Neural cell (in vitro differentiated cells): Measurements from ENCODE around the gene SLC6A3. TPM values are rescaled to one million over a fixed set of nuclear protein-coding genes. Genes with fewer than 3 reads are reported as not detected.

Experiments
- H2AFZ ChIP-seq: fragments of 200-600, 300-800 bp; sonication (generic), shearing (Covaris generic); 2 replicates; pipeline ENCODE4 v1.6.0; 2014; ENCODE audit warnings: low read depth, mild to moderate bottlenecking, antibody characterized with exemption, low read length, moderate library complexity
- H3F3A ChIP-seq: fragments of 200-600 bp; shearing (Covaris generic); 2 replicates; pipeline ENCODE4 v1.6.1; 2016; ENCODE audit warnings: mild to moderate bottlenecking, moderate library complexity, mixed read lengths, antibody characterized with exemption, low read length; ENCODE audit not compliant: insufficient read depth, poor library complexity, severe bottlenecking
- H3K27ac ChIP-seq: fragments of 200-600, 300-800 bp; sonication (generic), shearing (Covaris generic); 2 replicates; pipeline ENCODE4 v1.5.1; 2014; ENCODE audit warnings: mild to moderate bottlenecking, low read length, moderate library complexity
- H3K27me3 ChIP-seq: fragments of 300-800, 200-600 bp; sonication (generic), shearing (Covaris generic); 2 replicates; pipeline ENCODE4 v1.6.0; 2014; ENCODE audit warnings: mild to moderate bottlenecking, low read depth, low read length, moderate library complexity; ENCODE audit not compliant: insufficient read depth
- H3K36me3 ChIP-seq: fragments of 300-800, 200-600 bp; sonication (generic), shearing (Covaris generic); 2 replicates; pipeline ENCODE4 v1.5.1; 2014; ENCODE audit warnings: mild to moderate bottlenecking, antibody characterized with exemption, low read length, moderate library complexity; ENCODE audit not compliant: insufficient read depth
- H3K4me2 ChIP-seq: fragments of 300-800, 200-600 bp; sonication (generic), shearing (Covaris generic); 2 replicates; pipeline ENCODE4 v1.6.0; 2014; ENCODE audit warnings: mild to moderate bottlenecking, low read length
- H3K4me3 ChIP-seq: fragments of 300-800, 200-600 bp; sonication (generic), shearing (Covaris generic); 2 replicates; pipeline ENCODE4 v1.5.1; 2014; ENCODE audit warnings: mild to moderate bottlenecking, low read length, moderate library complexity
- H3K79me2 ChIP-seq: fragments of 200-600 bp; shearing (Covaris generic); replicated peaks from 2 replicates; pipeline ENCODE4 v1.6.0; 2014; ENCODE audit warnings: mild to moderate bottlenecking, low read length, moderate library complexity; ENCODE audit not compliant: insufficient read depth
- H3K9ac ChIP-seq: fragments of 300-800, 200-600 bp; sonication (generic), shearing (Covaris generic); 2 replicates; pipeline ENCODE4 v1.6.1; 2016; ENCODE audit warnings: mild to moderate bottlenecking, low read length, mixed read lengths
- H3K9me2 ChIP-seq: fragments of 200-600 bp; shearing (Covaris generic); 2 replicates; pipeline ENCODE4 v1.6.1; 2016; ENCODE audit warnings: mild to moderate bottlenecking, low read length, mixed read lengths; ENCODE audit not compliant: insufficient read depth
- H3K9me3 ChIP-seq: fragments of 200-600, 300-800 bp; sonication (generic), shearing (Covaris generic); 2 replicates; pipeline ENCODE4 v1.6.1; 2016; ENCODE audit warnings: mild to moderate bottlenecking, mixed run types, low read length, moderate library complexity, mixed read lengths
- H4K20me1 ChIP-seq: fragments of 200-600 bp; shearing (Covaris generic); 2 replicates; pipeline ENCODE4 v1.6.1; 2016; ENCODE audit warnings: mild to moderate bottlenecking, mixed run types; ENCODE audit not compliant: insufficient read depth
- CTCF ChIP-seq: fragments of 450-650 bp; IDR thresholded peaks from 2 replicates; pipeline ENCODE4 v1.5.1; 2014; ENCODE audit warnings: antibody characterized with exemption, mild to moderate bottlenecking, moderate library complexity; ENCODE audit not compliant: poor library complexity, severe bottlenecking
- EP300 ChIP-seq: fragments of 450-650 bp; conservative IDR thresholded peaks from 2 replicates; pipeline ENCODE4 v1.6.1; 2014; ENCODE audit warnings: antibody characterized with exemption, mild to moderate bottlenecking, moderate library complexity; ENCODE audit not compliant: poor library complexity, severe bottlenecking
- EZH2 ChIP-seq: fragments of 200-600, 300-800 bp; shearing (Covaris generic), sonication (generic); IDR thresholded peaks from 2 replicates; pipeline ENCODE4 v1.6.1; 2014; ENCODE audit warnings: antibody characterized with exemption, low read length, borderline replicate concordance, mild to moderate bottlenecking; ENCODE audit not compliant: insufficient read depth, poor library complexity, severe bottlenecking
- MXI1 ChIP-seq: fragments of 450-650 bp; conservative IDR thresholded peaks from 2 replicates; pipeline ENCODE4 v1.6.1; 2014; ENCODE audit warnings: antibody characterized with exemption, mild to moderate bottlenecking; ENCODE audit not compliant: poor library complexity, severe bottlenecking
- POLR2AphosphoS5 ChIP-seq: IDR thresholded peaks from 2 replicates; pipeline ENCODE4 v1.6.1; 2012
- RAD21 ChIP-seq: fragments of 450-650 bp; conservative IDR thresholded peaks from 2 replicates; pipeline ENCODE4 v1.6.1; 2014; ENCODE audit warnings: antibody characterized with exemption, mild to moderate bottlenecking, moderate library complexity
- REST ChIP-seq: IDR thresholded peaks from 2 replicates; pipeline ENCODE4 v1.6.1; 2012; ENCODE audit warnings: borderline replicate concordance
- SMC3 ChIP-seq: fragments of 450-650 bp; conservative IDR thresholded peaks from 2 replicates; pipeline ENCODE4 v1.6.1; 2014; ENCODE audit warnings: antibody characterized with exemption, mild to moderate bottlenecking, moderate library complexity; ENCODE audit not compliant: poor library complexity
- TAF1 ChIP-seq: IDR thresholded peaks from 2 replicates; pipeline ENCODE4 v1.6.1; 2012; ENCODE audit warnings: low read depth
- polyA plus RNA-seq: library from polyadenylated mRNA; depleted of rRNA; stranded (reverse); fragments of >200 nt; gene quantifications from 2 replicates; pipeline ENCODE4 v1.2.3, GENCODE V29; 2014

The SLC6A3 gene
- polyA plus RNA-seq, 1 donor from 2014 or later: 0.77 TPM

- Histone ChIP-seq H3K27ac (no peak overlapping the region), H3K4me3 (no peak overlapping the region), H3K36me3 (no peaks in the 10 kb centered on the region), H3F3A (no peaks in the 10 kb centered on the region), H4K20me1 (no peaks in the 10 kb centered on the region), H2AFZ (no peak overlapping the region), H3K27me3 (no peaks in the 10 kb centered on the region), H3K4me2 (no peak overlapping the region), H3K9me3 (no peaks in the 10 kb centered on the region), H3K9ac (no peak overlapping the region), H3K9me2 (no peaks in the 10 kb centered on the region), H3K79me2 (no peaks in the 10 kb centered on the region)
- no peak for TF ChIP-seq CTCF
- TF ChIP-seq EP300: no peak
- TF ChIP-seq SMC3: no peak
- no peak for TF ChIP-seq MXI1
- TF ChIP-seq RAD21: no peak
- no peak for TF ChIP-seq EZH2
- TF ChIP-seq REST: no peak
- no peak for TF ChIP-seq TAF1
- no peak for TF ChIP-seq POLR2AphosphoS5
Observed at GRCh38 chr5:1481266-1481958, 36.2 kb upstream of the SLC6A3 start.

DNA sequence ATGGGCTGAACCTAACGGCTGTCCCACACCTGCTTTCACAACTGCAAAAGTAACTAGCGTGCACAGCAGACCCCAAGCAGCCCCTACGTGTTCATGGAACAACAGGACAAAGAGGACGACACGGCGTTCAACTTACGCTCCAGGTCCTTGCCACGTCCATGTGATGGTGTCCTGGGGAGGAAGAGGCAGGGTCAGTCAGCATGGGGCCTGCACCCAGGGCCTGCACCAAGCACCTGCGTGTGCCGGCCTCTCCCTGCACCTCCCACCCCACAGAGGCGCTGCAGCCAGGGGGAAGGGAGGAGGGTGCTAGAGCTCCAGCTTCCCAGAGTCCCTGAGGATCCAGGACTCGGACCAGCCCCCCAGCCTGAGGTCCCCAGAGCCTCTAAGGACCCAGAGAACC lies 35.6 kb upstream of the SLC6A3 start:
- no peaks in the 10 kb centered on the region for H3K36me3 ChIP-seq
- TF ChIP-seq MXI1 (no peak), EZH2 (no peak), POLR2AphosphoS5 (no peak), TAF1 (no peak), CTCF (no peak), SMC3 (no peak), REST (no peak), RAD21 (no peak), EP300 (no peak)

More for the DNA sequence above, 35.6 kb upstream of the SLC6A3 start:
- Histone ChIP-seq H3F3A (no peaks in the 10 kb centered on the region), H3K9me3 (no peaks in the 10 kb centered on the region), H3K4me2 (no peak overlapping the region), H3K9me2 (no peaks in the 10 kb centered on the region), H3K79me2 (no peaks in the 10 kb centered on the region), H4K20me1 (no peaks in the 10 kb centered on the region), H3K9ac (no peak overlapping the region), H3K27ac (no peak overlapping the region), H3K4me3 (no peak overlapping the region), H3K27me3 (no peaks in the 10 kb centered on the region), H2AFZ (no peak overlapping the region)
